ENCODE measurements around the gene MS4A14.

The MS4A14 gene

GRCh38 chr11:60370252-60370810 lies 25.9 kb upstream of the MS4A14 start:
- DNase-seq (ENCODE audit: low read depth in 1 of 2, low spot score in 1 of 2), result no peak
- TF ChIP-seq GABPA (IDR thresholded peaks at IDR 0.05; ENCODE audit: low read depth) (no peak), REST (IDR thresholded peaks at IDR 0.05; ENCODE audit: insufficient replicate concordance, low read depth) (no peak), SPI1 (IDR thresholded peaks at IDR 0.05; ENCODE audit: borderline replicate concordance, low read depth) (no peak), POLR2AphosphoS5 (IDR thresholded peaks at IDR 0.05; ENCODE audit: low read depth) (no peak), CTCF (IDR thresholded peaks at IDR 0.05; ENCODE audit: insufficient read depth, low read length) (no peak)
- H3K27me3 ChIP-seq (ENCODE audit: insufficient read depth, poor library complexity, severe bottlenecking), result no peaks in the 10 kb centered on the region
- no peak overlapping the region for H3K27ac ChIP-seq (replicated peaks)
- H3K4me3 ChIP-seq (replicated peaks; ENCODE audit: insufficient read depth, low read length), result no peak overlapping the region

- no peaks in the 10 kb centered on the region for H3K27me3 ChIP-seq (ENCODE audit: insufficient read depth, poor library complexity, severe bottlenecking)
- H3K4me3 ChIP-seq (replicated peaks; ENCODE audit: insufficient read depth, low read length), result no peak overlapping the region
- DNase-seq (ENCODE audit: low read depth in 1 of 2, low spot score in 1 of 2), result no peak
- no peak overlapping the region for H3K27ac ChIP-seq (replicated peaks)
- TF ChIP-seq CTCF (IDR thresholded peaks at IDR 0.05; ENCODE audit: insufficient read depth, low read length), result no peak
- TF ChIP-seq SPI1 (IDR thresholded peaks at IDR 0.05; ENCODE audit: borderline replicate concordance, low read depth), result no peak
- no peak for TF ChIP-seq REST (IDR thresholded peaks at IDR 0.05; ENCODE audit: insufficient replicate concordance, low read depth)
These were observed 25.4 kb upstream of the MS4A14 start for GRCh38 chr11:60370811-60371298.

GRCh38 chr11:60371386-60371785 lies 24.9 kb upstream of the MS4A14 start:
- Histone ChIP-seq H3K27ac (replicated peaks) (no peak overlapping the region), H3K27me3 (ENCODE audit: insufficient read depth, poor library complexity, severe bottlenecking) (no peaks in the 10 kb centered on the region), H3K4me3 (replicated peaks; ENCODE audit: insufficient read depth, low read length) (no peak overlapping the region)
- no peak for DNase-seq (ENCODE audit: low read depth in 1 of 2, low spot score in 1 of 2)
- TF ChIP-seq POLR2AphosphoS5 (IDR thresholded peaks at IDR 0.05; ENCODE audit: low read depth), result no peak
- TF ChIP-seq CTCF (IDR thresholded peaks at IDR 0.05; ENCODE audit: insufficient read depth, low read length), result no peak
- no peak for TF ChIP-seq GABPA (IDR thresholded peaks at IDR 0.05; ENCODE audit: low read depth)
- no peak for TF ChIP-seq REST (IDR thresholded peaks at IDR 0.05; ENCODE audit: insufficient replicate concordance, low read depth)
- no peak for TF ChIP-seq SPI1 (IDR thresholded peaks at IDR 0.05; ENCODE audit: borderline replicate concordance, low read depth)

All from HL-60 (cell line).